Endothelial cell of umbilical vein (primary cell): ENCODE results near the gene SPCS3. TPM values are rescaled to one million over a fixed set of nuclear protein-coding genes. Genes with fewer than 3 reads are reported as not detected.

Experiments used
- BruUV-seq: library from RNA; stranded (reverse); fragments of 400-500 nt; replicated peaks from 2 replicates; lab custom pipeline; 2021; lab: Mats Ljungman, UMichigan
- CTCF ChIA-PET: fragments of 300-600, 350-600 bp; sonication (Branson Sonifier 250); formaldehyde crosslinking; loops from one replicate; lab custom pipeline; 2021; ENCODE audit warnings: antibody characterized with exemption, inconsistent platforms; lab: Charles Lee
- POLR2A ChIA-PET: fragments of 300-600, 350-600 bp; sonication (Branson Sonifier 250); formaldehyde crosslinking; loops from one replicate; lab custom pipeline; 2021; ENCODE audit warnings: antibody characterized with exemption, inconsistent platforms; lab: Charles Lee
- DNase-seq: peaks from one replicate; pipeline ENCODE4 v3.0.0-alpha.2; 2011; ENCODE audit warnings: low read depth, low spot score
- FAIRE-seq: peaks from 2 replicates; lab custom pipeline; 2011; peaks lifted over from hg19 to GRCh38; lab: Jason Lieb, UNC
- H2AFZ ChIP-seq: 2 replicates; pipeline ENCODE4 v1.6.0; 2012; ENCODE audit warnings: low read depth, low read length, control low read depth, inconsistent platforms
- H3K27ac ChIP-seq: 2 replicates; pipeline ENCODE4 v1.5.1; 2011; ENCODE audit warnings: low read depth, mild to moderate bottlenecking, control low read depth, low read length, moderate library complexity; ENCODE audit not compliant: insufficient read depth
- H3K27me3 ChIP-seq, 2 experiments: 2 replicates each; pipeline versions ENCODE4 v1.6.0 to v1.6.1; 2011; ENCODE audit warnings: low read length in 2 of 2, mixed read lengths in 1 of 2; ENCODE audit not compliant: control insufficient read depth in 2 of 2, insufficient read depth in 2 of 2
- H3K36me3 ChIP-seq, 2 experiments: 2 replicates in 1 of 2; 3 replicates in 1 of 2; pipeline ENCODE4 v1.5.1; 2011; ENCODE audit warnings: low read length in 2 of 2, mild to moderate bottlenecking in 1 of 2, moderate library complexity in 1 of 2; ENCODE audit not compliant: control insufficient read depth in 2 of 2, insufficient read depth in 2 of 2; ENCODE audit errors: extremely low read depth in 1 of 2
- H3K4me1 ChIP-seq: 3 replicates; pipeline ENCODE4 v1.5.1; 2011; ENCODE audit warnings: mild to moderate bottlenecking, low read length; ENCODE audit not compliant: control insufficient read depth, insufficient read depth; ENCODE audit errors: extremely low read depth
- H3K4me2 ChIP-seq: 2 replicates; pipeline ENCODE4 v1.6.1; 2011; ENCODE audit warnings: low read length, control low read depth, mixed read lengths; ENCODE audit not compliant: insufficient read depth
- H3K4me3 ChIP-seq, 3 experiments: fragments of 200-600 bp in 1 of 3; sonication (generic), shearing (Covaris generic) in 1 of 3; replicated peaks in 1 of 3; 2 replicates each; pipeline ENCODE4 v1.5.1; 2011 to 2016; ENCODE audit warnings: control low read depth in 3 of 3, low read length in 3 of 3, mild to moderate bottlenecking in 2 of 3, inconsistent platforms in 1 of 3, low read depth in 1 of 3, moderate library complexity in 1 of 3; ENCODE audit not compliant: insufficient read depth in 1 of 3
- H3K79me2 ChIP-seq: 2 replicates; pipeline ENCODE4 v1.6.0; 2012; ENCODE audit warnings: low read length, inconsistent platforms; ENCODE audit not compliant: control insufficient read depth, insufficient read depth
- H3K9ac ChIP-seq: replicated peaks from 2 replicates; pipeline ENCODE3; 2011; ENCODE audit warnings: low read length, control low read depth; ENCODE audit not compliant: insufficient read depth; ENCODE audit errors: extremely low read depth
- H3K9me1 ChIP-seq: replicated peaks from 3 replicates; pipeline ENCODE4 v1.6.0; 2011; ENCODE audit warnings: mild to moderate bottlenecking, low read length; ENCODE audit not compliant: control insufficient read depth, insufficient read depth; ENCODE audit errors: extremely low read depth
- H3K9me3 ChIP-seq: replicated peaks from 2 replicates; pipeline ENCODE4 v1.5.1; 2012; ENCODE audit warnings: low read length, inconsistent platforms; ENCODE audit not compliant: control insufficient read depth, insufficient read depth
- H4K20me1 ChIP-seq: replicated peaks from 2 replicates; pipeline ENCODE3; 2011; ENCODE audit warnings: mild to moderate bottlenecking, low read length; ENCODE audit not compliant: control insufficient read depth, insufficient read depth; ENCODE audit errors: extremely low read depth
- CTCF ChIP-seq, 2 donors: IDR thresholded peaks; 1 replicate in 1 of 2; 2 replicates in 1 of 2; pipeline ENCODE4 v1.5.1; 2011; ENCODE audit warnings: low read length in 2 of 2, mild to moderate bottlenecking in 2 of 2, moderate library complexity in 2 of 2, control low read depth in 1 of 2, inconsistent platforms in 1 of 2, low read depth in 1 of 2; ENCODE audit not compliant: insufficient read depth in 1 of 2; ENCODE audit errors: extremely low read depth in 1 of 2
- EZH2 ChIP-seq: IDR thresholded peaks from 2 replicates; pipeline ENCODE4 v1.6.1; 2012; ENCODE audit warnings: borderline replicate concordance, low read depth, mild to moderate bottlenecking, moderate library complexity, low read length, inconsistent platforms; ENCODE audit not compliant: severe bottlenecking
- FOS ChIP-seq: IDR thresholded peaks from 2 replicates; pipeline ENCODE4 v1.6.1; 2011; ENCODE audit warnings: mild to moderate bottlenecking, low read length, moderate library complexity, borderline replicate concordance; ENCODE audit not compliant: insufficient read depth
- GATA2 ChIP-seq: IDR thresholded peaks from 2 replicates; pipeline ENCODE4 v1.7.0; 2011; ENCODE audit warnings: low read depth, mild to moderate bottlenecking, moderate library complexity, mixed read lengths, low read length; ENCODE audit not compliant: insufficient read length, insufficient read depth
- JUN ChIP-seq: IDR thresholded peaks from 2 replicates; pipeline ENCODE4 v1.6.1; 2011; ENCODE audit warnings: borderline replicate concordance, low read depth; ENCODE audit not compliant: insufficient read length, insufficient read depth
- MAX ChIP-seq: IDR thresholded peaks from 2 replicates; pipeline ENCODE4 v1.6.1; 2011; ENCODE audit not compliant: insufficient read depth, insufficient read length
- MYC ChIP-seq: IDR thresholded peaks from one replicate; pipeline ENCODE4 v1.6.1; 2011; ENCODE audit warnings: mild to moderate bottlenecking, low read depth, low read length
- POLR2A ChIP-seq: IDR thresholded peaks from 2 replicates; pipeline ENCODE4 v1.6.1; 2012; ENCODE audit warnings: low read depth, mild to moderate bottlenecking, control low read depth, low read length
- POLR2AphosphoS5 ChIP-seq: IDR thresholded peaks from 2 replicates; pipeline ENCODE4 v1.6.1; 2012; ENCODE audit warnings: low read depth, mild to moderate bottlenecking, control low read depth, low read length, moderate library complexity; ENCODE audit not compliant: insufficient read depth
- dilution Hi-C: fragments of 300-500 bp; cut with MboI; formaldehyde crosslinking; loops from one replicate; pipeline ENCODE4 v1.15.0; 2019; ENCODE audit warnings: low sequenced_read_pairs; ENCODE audit not compliant: extremely low pct_ligation_motif_present
- intact Hi-C: fragments of 100-400 bp; cut with micrococcal nuclease; formaldehyde crosslinking; loops from one replicate; pipeline ENCODE4 v1.10.0; 2022
- polyA plus RNA-seq, 4 experiments: library from polyadenylated mRNA; depleted of rRNA in 3 of 4; stranded (reverse) in 3 of 4; unstranded in 1 of 4; fragments of >200 nt; gene quantifications; 2 replicates each; pipeline versions ENCODE4 v1.2.1 to v1.2.3, GENCODE V29; 2011 to 2012; ENCODE audit warnings: missing spikeins in 1 of 4
- total RNA-seq: library from RNA; stranded (reverse); gene quantifications from 2 replicates; pipeline ENCODE4 v1.2.3, GENCODE V29; 2021

SPCS3 gene
- total and polyA plus RNA-seq, 2 donors (not counting 3 experiments of a cell fraction or from before 2014, with no cell fraction given) = 36.4 to 183 TPM

DNA sequence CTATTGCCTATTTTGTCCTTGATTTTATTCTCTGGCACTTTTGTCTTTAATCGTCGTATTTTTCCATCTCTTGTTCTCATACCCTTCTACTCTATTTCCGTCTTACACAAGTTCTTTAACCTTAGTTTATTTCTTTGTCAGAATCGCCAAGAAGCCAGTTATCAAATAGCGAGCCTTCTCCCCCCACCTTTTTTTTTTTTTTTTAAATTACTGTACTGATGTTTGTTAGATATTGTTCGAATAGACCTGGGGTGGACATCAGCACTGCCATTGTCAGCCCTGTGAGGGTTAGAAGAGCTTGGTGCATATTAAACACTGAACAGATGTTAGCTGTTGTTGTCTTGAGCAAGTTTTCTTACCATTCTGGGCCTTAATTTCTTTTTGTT lies 1.2 kb downstream of the SPCS3 start:
- FAIRE-seq (no peak), DNase-seq (peak; percentile 50)
- Histone ChIP-seq H3K27me3 (no peaks in the 10 kb centered on the region), H3K4me3 (peak overlapping the region; percentile 51 to 85 (median 74)), H3K4me2 (peak overlapping the region; percentile 85), H2AFZ (no peak overlapping the region), H4K20me1 (peaks cover 3% of the 10 kb centered on the region), H3K4me1 (peaks cover 20% of the 10 kb centered on the region), H3K9me3 (no peaks in the 10 kb centered on the region), H3K36me3 (no peaks in the 10 kb centered on the region), H3K9me1 (peaks cover 2% of the 10 kb centered on the region), H3K27ac (peak overlapping the region; percentile 99), H3K79me2 (peaks cover 60% of the 10 kb centered on the region), H3K9ac (peak overlapping the region; percentile 99)
- CTCF ChIA-PET = no interaction called here
- BruUV-seq = no TSS peak
- TF ChIP-seq EZH2 (no peak), FOS (no peak), POLR2AphosphoS5 (no peak), CTCF (IDR thresholded peaks at IDR 0.05; ENCODE audit: extremely low read depth in 1 of 2, insufficient read depth in 1 of 2, low read depth in 1 of 2, low read length in 2 of 2) (no peak), MAX (no peak), MYC (no peak), GATA2 (no peak), JUN (no peak), POLR2A (no peak)
- intact Hi-C loops = loop anchor here (2.0 to 5.0 kb wide), 3 partner anchors 14 to 1001 kb away; no protein-coding TSS in a partner anchor
- dilution Hi-C loops = no loop called here
- POLR2A ChIA-PET = interaction anchor here (0.6 to 0.7 kb wide), 2 partner anchors 8 to 385 kb away, joined by 5 to 6 read pairs; no protein-coding TSS in a partner anchor
